ENCODE measurements around the gene CTSL. TPM values are rescaled to one million over a fixed set of nuclear protein-coding genes. Genes with fewer than 3 reads are reported as not detected.

Gene CTSL
- total RNA-seq, 1 experiment from 2014 or later = 393 TPM

DNA sequence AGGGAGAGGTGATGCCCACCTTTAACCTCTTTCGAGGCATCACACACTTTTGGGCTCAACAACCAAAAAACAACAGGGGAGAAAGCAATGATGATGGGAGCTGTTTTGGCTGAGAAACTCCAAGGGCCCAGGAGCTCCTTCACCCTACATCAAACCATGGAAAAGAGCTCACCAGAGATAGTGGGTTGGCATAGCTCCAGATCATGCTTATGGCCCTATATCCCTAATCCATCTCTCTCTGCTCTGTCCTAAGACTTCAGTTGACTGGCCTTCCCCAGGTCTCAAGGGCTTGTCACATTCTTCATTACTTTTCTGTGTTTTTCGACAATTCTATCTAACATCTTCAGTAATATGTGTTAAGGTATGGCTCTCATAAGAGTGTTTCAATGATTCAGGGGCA, 5.7 kb upstream of the CTSL start:
- Histone ChIP-seq H3K27me3 (replicated peaks) (no peaks in the 10 kb centered on the region), H3K27ac (no peak overlapping the region), H3K4me1 (replicated peaks) (peaks cover 16% of the 10 kb centered on the region), H3K4me3 (no peak overlapping the region), H3K36me3 (no peaks in the 10 kb centered on the region), H3K9me3 (replicated peaks) (no peaks in the 10 kb centered on the region)
- no peak for DNase-seq (ENCODE audit: low read depth in 1 of 2, low spot score in 2 of 2)

DNA sequence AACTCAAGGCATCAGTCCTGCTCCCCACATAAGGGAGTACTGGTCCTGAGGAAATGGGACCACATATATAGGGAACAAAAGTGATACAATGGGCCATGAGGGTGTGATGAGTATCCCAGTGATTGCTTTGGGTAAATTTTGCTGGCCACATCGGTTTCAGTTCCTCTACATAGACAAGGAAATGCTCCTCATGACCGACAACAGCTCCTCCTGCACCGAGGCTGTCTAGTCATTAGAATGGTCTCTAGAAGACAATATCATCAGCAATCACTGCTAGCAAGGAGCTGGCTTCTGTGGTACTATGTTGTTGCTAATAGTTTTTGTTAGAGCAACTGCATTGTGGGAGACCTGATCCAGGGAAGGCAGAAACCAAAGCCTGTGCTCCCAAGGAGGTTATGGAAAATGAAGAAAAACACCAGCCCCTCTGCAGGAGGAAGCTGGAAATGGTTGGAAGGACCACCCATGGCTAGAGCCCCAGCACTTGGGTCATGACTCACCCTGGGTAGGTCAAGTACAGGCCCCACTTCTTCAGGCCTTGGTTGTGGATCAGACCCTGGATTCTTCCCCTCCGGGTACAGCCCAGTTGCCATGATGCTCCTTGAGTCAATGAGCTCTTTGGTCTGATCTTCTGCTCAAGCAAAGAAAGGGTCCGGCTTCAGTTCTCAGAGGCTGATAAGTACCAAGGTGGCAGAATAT, 3.4 kb upstream of the CTSL start:
- peaks cover 30% of the 10 kb centered on the region for H3K4me1 ChIP-seq (replicated peaks)
- H3K4me3 ChIP-seq = no peak overlapping the region
- H3K36me3 ChIP-seq = peaks cover 13% of the 10 kb centered on the region
- peak in 1 of 2 experiments; percentile 53 for DNase-seq (ENCODE audit: low read depth in 1 of 2, low spot score in 2 of 2)
- no peaks in the 10 kb centered on the region; the same call in none of the 2 replicates for H3K9me3 ChIP-seq (replicated peaks)
- no peaks in the 10 kb centered on the region for H3K27me3 ChIP-seq (replicated peaks)
- no peak overlapping the region for H3K27ac ChIP-seq

DNA sequence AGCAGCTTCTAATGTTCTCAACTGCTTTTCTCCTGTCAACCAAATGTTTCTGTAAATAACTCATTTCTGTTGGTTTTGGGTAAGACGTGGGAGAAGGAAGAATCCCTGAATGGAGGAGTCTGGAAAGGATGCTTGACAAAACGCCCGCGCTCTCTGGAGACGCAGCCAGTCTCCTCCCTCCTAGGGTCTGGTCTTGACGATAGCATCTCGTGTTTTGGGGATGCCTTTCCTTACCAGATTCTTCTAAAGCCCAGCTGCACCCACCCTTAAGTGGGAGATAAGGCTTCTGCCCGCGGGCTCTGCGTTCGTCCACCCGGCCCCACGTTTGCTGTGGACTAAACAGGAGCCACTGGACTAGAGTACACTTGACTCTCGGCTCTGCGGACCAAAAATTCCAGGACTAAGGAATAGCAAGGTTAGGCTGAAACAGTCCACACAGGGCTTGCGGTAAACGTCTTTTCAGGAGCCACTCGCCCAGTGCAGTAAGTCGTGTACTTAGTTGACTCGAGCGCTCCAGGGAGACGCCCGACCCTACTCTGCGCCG, 491 bp upstream of the CTSL start:
- peaks cover 32% of the 10 kb centered on the region for H3K4me1 ChIP-seq (replicated peaks)
- peak overlapping the region; percentile 78 for H3K27ac ChIP-seq
- H3K9me3 ChIP-seq (replicated peaks) = no peaks in the 10 kb centered on the region; the same call in none of the 2 replicates
- no peaks in the 10 kb centered on the region for H3K27me3 ChIP-seq (replicated peaks)
- no peak for DNase-seq (ENCODE audit: low read depth in 1 of 2, low spot score in 2 of 2)
- peak overlapping the region; percentile 72 for H3K4me3 ChIP-seq
- peaks cover 42% of the 10 kb centered on the region for H3K36me3 ChIP-seq

DNA sequence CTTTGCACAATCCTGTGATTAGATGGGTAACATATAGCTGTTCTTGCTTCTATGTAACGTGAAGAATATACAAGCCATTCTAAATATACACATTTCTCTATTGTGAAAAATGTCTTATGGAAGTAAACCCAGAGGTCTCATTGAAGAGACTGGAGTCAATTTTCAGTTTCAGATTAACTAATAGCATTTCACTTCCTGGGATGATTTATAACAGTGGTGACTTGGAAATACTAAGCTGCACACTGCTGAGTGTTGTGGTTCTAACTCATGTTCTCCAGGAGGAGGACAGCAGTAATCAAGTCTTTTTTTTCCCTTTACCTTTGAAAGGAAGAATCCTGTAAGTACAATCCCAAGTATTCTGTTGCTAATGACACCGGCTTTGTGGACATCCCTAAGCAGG, 3.3 kb downstream of the CTSL start:
- Histone ChIP-seq H3K27me3 (replicated peaks) (no peaks in the 10 kb centered on the region), H3K36me3 (peaks cover 62% of the 10 kb centered on the region), H3K4me1 (replicated peaks) (peaks cover 22% of the 10 kb centered on the region), H3K27ac (no peak overlapping the region), H3K4me3 (no peak overlapping the region), H3K9me3 (replicated peaks) (no peaks in the 10 kb centered on the region; the same call in none of the 2 replicates)
- no peak for DNase-seq (ENCODE audit: low read depth in 1 of 2, low spot score in 2 of 2)

DNA sequence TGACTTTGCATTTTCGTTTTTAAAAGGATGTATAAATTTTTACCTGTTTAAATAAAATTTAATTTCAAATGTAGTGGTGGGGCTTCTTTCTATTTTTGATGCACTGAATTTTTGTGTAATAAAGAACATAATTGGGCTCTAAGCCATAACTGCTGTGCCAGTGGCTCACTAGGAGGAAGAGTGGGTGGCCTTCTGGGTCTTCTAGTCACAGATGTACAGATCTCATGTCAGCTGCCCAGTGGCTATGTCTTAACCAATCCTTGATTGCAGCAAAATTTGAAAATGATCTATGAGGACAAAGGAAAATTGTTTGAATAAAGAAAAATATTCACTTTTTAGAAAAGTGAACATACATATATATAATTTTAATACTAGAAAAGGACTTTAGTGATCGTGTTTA, 5.4 kb downstream of the CTSL start:
- Histone ChIP-seq H3K36me3 (peaks cover 58% of the 10 kb centered on the region), H3K9me3 (replicated peaks) (no peaks in the 10 kb centered on the region; the same call in 1 of the 2 replicates), H3K4me3 (no peak overlapping the region), H3K27me3 (replicated peaks) (no peaks in the 10 kb centered on the region), H3K27ac (no peak overlapping the region), H3K4me1 (replicated peaks) (peaks cover 12% of the 10 kb centered on the region)
- no peak for DNase-seq (ENCODE audit: low read depth in 1 of 2, low spot score in 2 of 2)

DNA sequence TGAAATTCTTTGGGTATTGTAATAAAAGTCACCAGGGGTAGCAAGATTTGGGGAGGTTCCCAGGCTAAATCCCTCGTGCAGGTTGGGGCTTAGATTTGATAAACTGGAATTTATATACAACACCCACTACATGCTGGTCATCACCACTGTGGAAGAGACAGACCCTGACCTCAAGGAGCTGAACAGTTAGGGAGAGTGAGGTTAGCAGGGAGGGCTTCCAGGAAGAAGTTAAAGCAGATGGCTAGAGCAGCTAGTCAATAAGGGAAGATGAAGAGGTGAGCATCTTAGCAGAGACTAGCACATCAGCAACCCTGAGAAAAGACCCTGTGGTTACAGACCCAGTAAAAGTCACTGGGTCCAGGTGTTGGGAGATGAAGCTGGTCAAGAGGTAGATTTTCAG, 6.4 kb downstream of the CTSL start:
- Histone ChIP-seq H3K4me3 (no peak overlapping the region), H3K27me3 (replicated peaks) (no peaks in the 10 kb centered on the region), H3K4me1 (replicated peaks) (peaks cover 5% of the 10 kb centered on the region), H3K27ac (no peak overlapping the region), H3K36me3 (peaks cover 51% of the 10 kb centered on the region), H3K9me3 (replicated peaks) (no peaks in the 10 kb centered on the region)
- DNase-seq (ENCODE audit: low read depth in 1 of 2, low spot score in 2 of 2) = no peak

DNA sequence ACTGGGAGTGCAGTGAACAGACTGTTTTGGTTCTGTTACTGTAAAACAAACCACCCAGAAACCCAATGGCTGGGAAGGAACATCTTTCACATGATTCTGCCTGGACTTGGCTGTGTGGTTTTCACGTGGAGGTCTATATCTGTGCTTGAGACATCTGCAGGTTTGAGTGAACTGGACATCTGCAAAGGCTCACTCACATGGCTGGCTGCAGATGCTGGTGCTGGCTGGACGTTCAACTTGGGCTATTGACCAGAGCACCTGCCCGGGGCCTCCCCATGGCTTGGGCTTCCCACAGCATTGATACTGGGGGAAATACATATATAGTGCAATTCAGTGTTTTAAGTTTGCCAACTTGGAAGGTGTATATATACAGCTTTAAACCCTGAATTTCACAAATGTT, 6.8 kb downstream of the CTSL start:
- Histone ChIP-seq H3K4me1 (replicated peaks) (peaks cover under 1% of the 10 kb centered on the region), H3K27ac (no peak overlapping the region), H3K9me3 (replicated peaks) (no peaks in the 10 kb centered on the region), H3K27me3 (replicated peaks) (no peaks in the 10 kb centered on the region), H3K36me3 (peaks cover 47% of the 10 kb centered on the region), H3K4me3 (no peak overlapping the region)
- no peak for DNase-seq (ENCODE audit: low read depth in 1 of 2, low spot score in 2 of 2)

DNA sequence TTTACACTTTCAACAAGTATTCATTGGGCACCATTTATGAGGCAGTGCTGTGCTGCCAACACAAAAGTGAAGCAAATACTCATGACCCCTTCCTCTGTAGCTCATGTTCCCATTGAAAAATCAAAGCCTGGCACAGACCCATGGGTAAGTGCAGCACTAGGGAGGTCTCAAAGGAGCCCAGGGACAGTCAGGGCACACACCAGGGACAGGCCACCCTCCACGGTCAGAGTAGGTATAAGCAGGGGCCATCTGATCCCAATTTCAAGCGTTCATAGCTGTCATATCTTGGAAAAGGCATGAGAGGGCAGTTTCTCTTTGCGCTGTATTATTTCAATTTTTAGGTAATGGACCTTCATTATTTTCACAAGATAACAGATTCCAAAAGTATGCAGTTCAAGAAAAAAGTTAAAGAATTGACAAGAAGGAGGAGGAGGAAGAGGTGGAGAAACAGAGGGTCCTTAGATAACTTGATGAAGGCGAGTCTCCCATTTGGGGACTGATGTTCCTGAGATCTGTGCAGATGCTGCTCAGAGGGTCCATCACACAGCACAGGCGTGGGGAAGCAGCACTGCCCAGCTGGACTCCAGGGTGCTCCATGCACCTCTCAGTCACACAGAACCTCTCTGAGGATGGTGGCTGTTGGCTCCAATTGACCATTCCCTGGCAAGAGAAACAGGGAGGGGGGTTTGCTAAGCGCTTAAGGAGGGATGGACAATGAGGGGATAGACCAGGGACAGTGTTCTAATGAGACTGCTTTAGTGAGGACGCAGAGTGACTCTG, 7.5 kb downstream of the CTSL start:
- no peak for DNase-seq (ENCODE audit: low read depth in 1 of 2, low spot score in 2 of 2)
- Histone ChIP-seq H3K27ac (no peak overlapping the region), H3K4me1 (replicated peaks) (no peaks in the 10 kb centered on the region), H3K36me3 (peaks cover 40% of the 10 kb centered on the region), H3K4me3 (no peak overlapping the region), H3K9me3 (replicated peaks) (no peaks in the 10 kb centered on the region), H3K27me3 (replicated peaks) (no peaks in the 10 kb centered on the region)

DNA sequence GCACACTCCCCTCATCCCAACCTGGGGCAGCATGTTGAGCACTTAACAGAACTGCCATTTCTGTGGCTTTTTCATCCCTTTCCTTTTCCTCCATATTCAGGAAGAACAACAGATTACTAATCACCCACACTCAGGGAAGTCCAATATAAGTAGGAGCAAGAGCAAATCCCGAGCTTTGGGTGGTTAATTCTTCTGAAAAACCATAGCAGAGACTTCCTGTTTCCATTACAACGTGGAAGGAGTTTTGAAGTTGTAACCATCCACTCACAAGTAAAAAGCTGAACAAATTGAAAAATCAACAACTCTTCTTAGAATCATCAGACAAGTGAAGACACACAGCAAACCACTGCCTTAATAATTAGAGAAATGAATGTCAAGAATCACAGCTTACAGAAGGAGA, 8.2 kb downstream of the CTSL start:
- Histone ChIP-seq H3K9me3 (replicated peaks) (no peaks in the 10 kb centered on the region), H3K4me3 (no peak overlapping the region), H3K4me1 (replicated peaks) (no peaks in the 10 kb centered on the region), H3K27me3 (replicated peaks) (no peaks in the 10 kb centered on the region), H3K27ac (no peak overlapping the region), H3K36me3 (peaks cover 33% of the 10 kb centered on the region)
- no peak for DNase-seq (ENCODE audit: low read depth in 1 of 2, low spot score in 2 of 2)

DNA sequence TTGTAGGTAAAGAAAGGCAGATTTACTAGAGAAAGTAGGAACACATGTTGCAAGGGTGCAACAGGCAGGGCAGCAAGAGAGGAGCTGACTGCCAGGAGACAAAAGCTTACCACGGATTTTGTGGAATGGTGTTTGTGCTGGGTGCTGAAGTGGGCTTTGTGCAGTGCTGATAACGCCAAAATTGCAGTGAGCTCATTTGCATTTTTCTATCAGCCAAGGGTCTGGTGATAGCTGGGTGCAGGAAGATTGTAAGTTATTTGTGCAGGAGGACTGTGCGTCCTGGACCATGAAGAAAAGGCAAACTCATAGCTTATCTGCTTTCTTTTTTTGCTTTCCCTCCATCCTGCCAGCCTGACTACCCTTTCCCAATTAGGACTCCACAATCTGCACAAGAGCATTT, 13.6 kb downstream of the CTSL start:
- H3K36me3 ChIP-seq = no peaks in the 10 kb centered on the region
- no peak overlapping the region for H3K27ac ChIP-seq
- H3K4me3 ChIP-seq = no peak overlapping the region
- DNase-seq (ENCODE audit: low read depth in 1 of 2, low spot score in 2 of 2) = no peak
- no peaks in the 10 kb centered on the region for H3K9me3 ChIP-seq (replicated peaks)
- H3K4me1 ChIP-seq (replicated peaks) = peaks cover 20% of the 10 kb centered on the region
- no peaks in the 10 kb centered on the region for H3K27me3 ChIP-seq (replicated peaks)

DNA sequence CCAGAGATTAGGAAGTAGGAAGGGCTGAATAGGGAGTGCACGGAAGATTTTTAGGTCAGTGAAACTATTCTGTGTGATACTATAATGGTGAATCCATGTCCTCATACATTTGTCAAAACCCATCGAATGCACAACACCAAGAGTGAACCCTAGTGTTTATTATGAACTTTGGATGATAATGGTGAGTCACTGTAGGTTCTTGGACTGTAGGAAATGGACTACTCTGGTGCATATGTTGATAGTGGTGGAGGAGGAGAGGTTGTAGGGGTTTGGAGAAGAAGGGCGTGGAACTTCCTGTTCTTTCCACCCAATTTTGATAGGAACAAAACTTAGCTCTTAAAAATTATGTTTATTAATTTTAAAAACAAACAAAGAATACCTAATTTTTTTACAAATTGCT, 14.3 kb downstream of the CTSL start:
- no peak for DNase-seq (ENCODE audit: low read depth in 1 of 2, low spot score in 2 of 2)
- Histone ChIP-seq H3K4me1 (replicated peaks) (peaks cover 20% of the 10 kb centered on the region), H3K9me3 (replicated peaks) (no peaks in the 10 kb centered on the region), H3K27me3 (replicated peaks) (no peaks in the 10 kb centered on the region), H3K4me3 (no peak overlapping the region), H3K36me3 (no peaks in the 10 kb centered on the region), H3K27ac (no peak overlapping the region)

DNA sequence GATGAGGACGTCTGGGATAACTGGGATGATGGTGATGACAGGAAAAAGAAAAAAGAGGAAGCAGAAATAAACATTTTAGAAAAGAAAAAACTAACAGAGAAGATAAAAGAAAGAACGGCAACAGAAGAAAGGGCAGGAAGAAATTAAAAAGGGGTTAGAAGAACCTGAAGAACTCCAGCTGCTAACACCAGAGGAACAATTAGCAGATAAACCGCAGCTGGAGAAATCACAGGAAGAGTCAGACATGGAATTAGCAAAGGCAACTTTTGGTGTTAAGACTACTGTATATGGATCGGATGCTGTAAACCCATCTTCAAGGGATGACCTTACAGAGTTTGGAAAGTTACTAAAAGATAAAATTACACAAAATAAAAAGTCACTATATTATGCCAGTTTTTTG, 15.4 kb downstream of the CTSL start:
- no peak overlapping the region for H3K4me3 ChIP-seq
- no peak for DNase-seq (ENCODE audit: low read depth in 1 of 2, low spot score in 2 of 2)
- H3K27me3 ChIP-seq (replicated peaks) = no peaks in the 10 kb centered on the region
- H3K4me1 ChIP-seq (replicated peaks) = peaks cover 20% of the 10 kb centered on the region
- no peaks in the 10 kb centered on the region for H3K9me3 ChIP-seq (replicated peaks)
- no peak overlapping the region for H3K27ac ChIP-seq
- no peaks in the 10 kb centered on the region for H3K36me3 ChIP-seq

DNA sequence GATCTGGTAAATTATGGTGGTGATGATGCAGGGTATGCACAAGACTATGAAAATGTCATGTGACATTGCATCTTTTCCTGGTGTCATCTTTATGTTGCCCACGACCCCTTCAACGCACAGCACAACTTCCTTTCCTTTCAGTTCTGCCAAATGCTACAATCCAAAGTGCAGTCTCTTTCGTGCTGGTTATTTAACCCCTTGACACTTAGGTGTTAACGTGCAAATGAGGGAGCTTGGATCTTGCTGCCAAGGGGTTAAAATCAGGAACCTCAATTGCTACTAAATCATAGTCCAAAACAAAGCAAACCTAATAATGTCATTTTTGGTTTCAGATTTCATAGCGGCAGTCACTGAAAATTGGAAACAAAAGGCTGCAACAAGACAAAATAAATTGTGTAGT, 16.0 kb downstream of the CTSL start:
- DNase-seq (ENCODE audit: low read depth in 1 of 2, low spot score in 2 of 2) = no peak
- H3K36me3 ChIP-seq = no peaks in the 10 kb centered on the region
- H3K27me3 ChIP-seq (replicated peaks) = no peaks in the 10 kb centered on the region
- H3K9me3 ChIP-seq (replicated peaks) = no peaks in the 10 kb centered on the region
- H3K27ac ChIP-seq = no peak overlapping the region
- H3K4me1 ChIP-seq (replicated peaks) = peaks cover 20% of the 10 kb centered on the region
- H3K4me3 ChIP-seq = no peak overlapping the region

DNA sequence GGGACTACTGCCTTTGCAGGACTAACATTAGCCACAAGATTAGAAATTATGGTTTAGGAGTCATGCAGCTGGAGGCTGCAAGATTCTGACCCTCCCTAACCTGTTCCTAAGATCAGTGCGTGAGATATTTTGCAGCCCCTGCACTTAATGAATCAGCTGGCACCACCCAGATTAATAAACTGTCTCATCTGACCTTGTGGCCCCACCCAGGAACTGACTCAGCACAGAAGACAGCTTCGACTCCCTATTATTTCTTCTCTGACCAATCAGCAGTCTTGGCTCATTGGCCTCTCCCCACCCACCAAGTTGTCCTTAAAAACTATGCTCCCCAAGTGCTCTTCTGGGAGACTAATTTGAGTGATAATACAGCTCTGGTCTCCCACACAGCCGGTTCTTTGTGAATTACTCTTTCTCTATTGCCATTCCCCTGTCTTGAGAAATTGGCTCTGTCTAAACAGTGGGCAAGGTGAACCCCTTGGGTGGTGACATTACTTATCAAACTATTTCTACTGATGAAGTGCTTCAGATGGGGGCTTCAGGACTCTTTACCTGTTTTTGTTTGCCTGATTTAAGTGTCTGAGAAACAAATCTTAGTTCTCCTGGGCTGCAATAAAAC, 17.0 kb downstream of the CTSL start:
- peaks cover 20% of the 10 kb centered on the region for H3K4me1 ChIP-seq (replicated peaks)
- H3K27me3 ChIP-seq (replicated peaks) = no peaks in the 10 kb centered on the region
- no peaks in the 10 kb centered on the region for H3K9me3 ChIP-seq (replicated peaks)
- no peaks in the 10 kb centered on the region for H3K36me3 ChIP-seq
- peak; percentile 35 to 45 for DNase-seq (ENCODE audit: low read depth in 1 of 2, low spot score in 2 of 2)
- H3K4me3 ChIP-seq = no peak overlapping the region
- H3K27ac ChIP-seq = no peak overlapping the region

Measured in SJSA1 (cell line).